Globus pallidus (tissue), 1 donor: ENCODE measurements around the gene PLET1.
"Not testable (repeated sequence)": the region's sequence is repeated elsewhere in the genome, so short reads cannot be mapped to it uniquely, and the experiment has no call there.

Source experiments
- DNase-seq: peaks from one replicate; pipeline ENCODE4 v3.0.0-alpha.2; 2015; ENCODE audit warnings: low spot score

The PLET1 gene

DNA sequence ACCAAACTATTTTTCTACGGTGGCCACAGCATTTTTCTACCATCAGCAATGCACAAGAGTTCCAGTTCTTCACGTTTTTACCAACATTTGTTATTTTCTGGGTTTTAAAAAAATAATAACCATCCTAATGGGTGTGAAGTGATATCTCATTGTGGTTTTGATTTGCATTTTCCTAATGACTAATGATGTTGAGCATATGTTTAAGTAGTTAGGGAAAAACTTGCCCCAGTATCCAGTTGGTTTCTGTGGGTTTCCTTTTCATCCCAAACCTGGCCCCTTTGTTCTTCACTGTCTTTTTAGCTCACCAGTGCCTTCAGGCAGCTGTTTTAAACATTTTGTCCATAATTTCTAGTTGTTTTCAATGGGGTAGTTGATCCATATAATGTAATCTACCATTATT, 49.1 kb downstream of the PLET1 start:
- DNase-seq = no peak

DNA sequence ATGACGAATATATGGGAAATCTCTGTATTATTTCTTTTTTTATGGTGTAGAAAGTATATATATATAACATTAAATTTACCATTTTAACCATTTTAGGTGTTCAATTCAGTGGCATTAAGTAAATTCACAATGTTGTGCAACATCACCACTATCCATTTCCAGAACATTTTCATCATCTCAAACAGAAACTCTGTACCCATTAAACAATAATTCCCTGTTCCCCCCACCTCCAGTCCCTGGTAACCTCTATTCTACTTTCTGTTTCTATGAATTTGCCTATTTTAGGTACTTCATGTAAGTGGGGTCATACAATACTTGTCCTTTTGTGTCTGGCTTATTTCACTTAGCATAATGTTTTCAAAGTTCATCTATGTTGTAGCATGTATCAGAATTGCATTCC, 49.8 kb downstream of the PLET1 start:
- no peak for DNase-seq

DNA sequence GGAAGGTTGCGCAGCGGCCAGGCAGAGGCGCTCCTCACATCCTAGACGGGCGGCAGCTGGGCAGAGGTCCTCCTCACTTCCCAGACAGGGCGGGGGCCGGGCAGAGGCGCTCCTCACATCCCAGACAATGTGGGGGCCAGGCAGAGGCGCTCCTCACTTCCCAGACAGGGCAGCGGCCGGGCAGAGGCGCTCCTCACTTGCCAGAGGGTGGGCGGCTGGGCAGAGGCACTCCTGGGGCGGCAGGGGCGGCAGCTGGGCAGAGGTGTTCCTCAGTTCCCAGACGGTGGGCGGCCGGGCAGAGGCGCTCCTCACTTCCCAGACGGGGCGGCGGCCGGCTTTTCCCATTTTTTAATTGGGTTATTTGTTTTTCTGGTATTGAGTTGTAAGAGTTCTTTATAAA, 54.6 kb downstream of the PLET1 start:
- no peak for DNase-seq

DNA sequence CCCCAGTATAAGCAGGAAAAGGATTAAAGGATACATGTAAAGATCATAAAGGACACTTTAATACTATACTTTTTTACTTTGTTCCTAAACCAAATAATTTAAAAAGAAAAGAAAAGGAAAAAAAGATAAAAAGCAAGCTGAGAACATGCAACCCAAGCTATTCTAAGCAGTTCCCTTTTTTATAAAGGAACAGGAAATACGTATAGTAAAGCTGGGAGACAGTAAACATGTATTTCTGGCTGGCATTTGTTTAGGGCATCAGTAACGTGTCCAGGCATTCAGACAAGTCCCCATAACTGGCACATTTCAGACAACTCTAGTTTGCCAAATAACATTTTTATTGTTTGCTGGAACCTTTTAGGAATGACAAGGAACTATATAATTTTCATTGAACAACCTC, 60.4 kb downstream of the PLET1 start:
- DNase-seq = no peak

DNA sequence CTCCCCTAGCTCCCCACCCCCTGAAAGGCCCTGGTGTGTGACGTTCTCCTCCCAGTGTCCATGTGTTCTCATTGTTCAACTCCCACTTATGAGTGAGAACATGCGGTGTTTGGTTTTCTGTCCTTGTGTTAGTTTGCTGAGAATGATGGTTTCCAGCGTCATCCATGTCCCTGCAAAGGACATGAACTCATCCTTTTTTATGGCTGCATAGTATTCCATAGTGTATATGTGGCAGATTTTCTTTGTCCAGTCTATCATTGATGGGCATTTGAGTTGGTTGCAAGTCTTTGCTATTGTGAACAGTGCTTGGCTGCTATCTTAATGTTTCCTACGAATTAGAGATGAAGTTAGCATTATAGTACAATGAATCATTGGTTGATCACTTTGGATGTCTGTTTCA, 61.6 kb downstream of the PLET1 start:
- DNase-seq = not testable (repeated sequence)
